DMS53 (cell line): ENCODE results near the gene CTSV.
"Not testable (repeated sequence)": the region's sequence is repeated elsewhere in the genome, so short reads cannot be mapped to it uniquely, and the experiment has no call there.

ENCODE experiments used
- DNase-seq: peaks from one replicate; lab custom pipeline; 2025; lab: John Stamatoyannopoulos, UW

The CTSV gene

GRCh38 chr9:97041898-97042297 lies 3.0 kb upstream of the CTSV start:
- no peak for DNase-seq

DNA sequence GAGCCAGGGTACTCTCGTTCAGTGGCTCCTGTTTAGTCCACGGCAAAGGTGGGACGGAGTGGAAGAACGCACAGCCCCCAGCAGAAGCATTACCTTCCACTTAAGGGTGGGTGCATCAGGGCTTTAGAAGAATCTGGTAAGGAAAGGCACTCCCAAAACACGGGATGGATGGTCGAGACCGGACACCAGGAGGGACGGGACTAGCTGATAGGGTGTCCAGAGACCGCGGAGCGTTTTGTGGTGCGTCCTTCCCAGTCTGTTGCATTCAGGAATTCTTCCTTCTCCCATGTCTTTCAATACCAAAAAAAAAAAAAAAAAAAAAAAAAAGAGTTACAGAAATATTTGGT lies 545 bp upstream of the CTSV start:
- DNase-seq = peak; percentile 69

DNA sequence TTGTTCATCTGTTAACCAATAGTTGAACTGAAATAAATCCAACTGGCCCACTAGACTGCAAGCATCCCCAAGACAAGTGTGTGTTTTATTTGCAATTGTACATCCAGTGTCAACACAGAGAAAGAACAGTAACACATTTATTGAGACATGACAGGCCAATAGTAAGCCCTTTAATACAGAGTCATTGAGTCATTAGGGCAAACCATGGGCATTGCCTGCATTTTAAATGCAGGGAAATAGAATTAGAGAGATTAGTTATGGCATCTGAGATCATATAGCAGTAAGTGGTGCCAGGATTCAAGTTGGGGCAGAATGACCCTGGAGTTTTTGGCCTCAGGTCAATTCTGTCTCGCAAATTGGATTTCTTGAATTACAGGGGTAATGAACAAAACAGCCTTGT lies 15.4 kb downstream of the CTSV start:
- not testable (repeated sequence) for DNase-seq

DNA sequence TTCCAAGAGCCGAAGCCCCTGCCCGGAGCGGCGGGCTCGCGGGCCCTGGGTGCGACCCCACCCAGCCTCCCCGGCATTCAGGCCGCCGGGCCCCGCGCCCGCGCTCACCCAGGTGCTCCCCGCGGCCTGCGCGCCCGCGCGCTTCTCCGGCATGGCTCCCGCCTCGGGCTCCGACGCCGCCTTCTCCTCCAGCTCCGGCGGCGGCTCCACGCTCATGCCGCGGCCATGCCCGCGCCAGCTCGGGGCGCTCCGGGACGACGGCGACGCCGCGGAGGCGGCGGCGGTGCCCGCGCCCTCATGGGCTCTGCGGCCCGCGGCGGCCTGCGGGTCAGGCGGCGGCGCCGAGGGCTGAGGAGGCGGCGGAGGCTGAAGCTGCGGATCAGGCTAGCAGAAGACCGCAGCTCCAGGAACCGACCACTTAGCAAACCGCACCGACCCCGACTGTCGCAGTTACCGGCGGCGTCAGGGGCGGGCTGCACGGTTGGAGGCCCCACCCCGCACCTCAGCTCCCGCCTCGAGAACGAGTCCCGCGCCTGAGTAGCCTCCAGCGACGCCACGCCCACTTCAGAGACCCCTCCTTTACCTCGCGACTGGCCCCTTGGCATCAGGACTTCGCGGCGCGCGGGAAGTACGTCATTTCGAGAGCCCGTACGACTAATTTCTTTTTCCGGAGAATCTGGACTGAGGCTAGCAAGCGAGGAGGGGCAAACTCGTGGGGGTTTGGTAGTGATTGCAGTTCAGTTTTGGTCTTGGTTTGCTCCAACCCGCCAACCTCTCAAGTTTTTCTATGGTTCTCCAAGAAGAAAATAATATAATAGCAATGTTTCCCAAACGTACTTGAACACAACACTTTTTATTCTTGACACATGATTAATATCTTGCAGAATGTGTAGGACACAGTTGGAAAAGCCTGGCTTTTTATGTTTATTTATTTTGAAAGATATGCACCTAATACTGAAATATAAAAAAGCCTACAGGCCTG lies 25.5 kb downstream of the CTSV start:
- DNase-seq = peak; percentile 77

GRCh38 chr9:97012617-97013016 lies 26.3 kb downstream of the CTSV start:
- peak; percentile 9 for DNase-seq

GRCh38 chr9:97002195-97002594 lies 36.7 kb downstream of the CTSV start:
- not testable (repeated sequence) for DNase-seq

- not testable (repeated sequence) for DNase-seq
These were observed 37.6 kb downstream of the CTSV start for GRCh38 chr9:97001338-97001737.

DNA sequence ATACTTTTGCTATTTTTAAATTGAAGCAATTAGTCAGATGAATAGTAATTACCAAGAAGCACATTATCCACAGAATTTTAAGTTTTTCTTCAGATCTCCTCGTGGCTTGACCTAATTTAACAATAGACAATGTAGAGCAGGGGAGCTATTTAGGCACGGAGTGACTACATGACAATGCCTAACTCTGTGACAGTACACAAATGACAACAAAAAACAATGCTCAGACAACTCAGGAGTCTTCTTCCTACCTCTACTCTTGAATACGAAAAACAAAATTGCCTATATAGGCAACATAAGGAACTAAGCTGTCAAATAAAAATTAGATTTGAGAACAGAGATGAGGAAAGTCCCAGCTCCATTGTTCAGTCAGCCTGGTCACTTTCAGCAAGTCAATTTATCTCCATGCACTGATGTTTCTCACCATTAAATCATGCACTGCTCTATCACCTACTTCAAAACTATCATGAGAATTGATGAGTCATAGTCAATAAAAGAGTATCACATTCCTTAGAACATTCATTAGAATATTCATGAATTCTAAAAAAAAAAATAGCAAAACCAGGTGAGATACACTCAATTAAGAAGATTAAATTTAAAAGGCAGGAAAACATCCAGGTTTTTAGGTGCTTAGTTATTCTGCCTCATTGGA lies 38.7 kb downstream of the CTSV start:
- DNase-seq = peak; percentile 3

DNA sequence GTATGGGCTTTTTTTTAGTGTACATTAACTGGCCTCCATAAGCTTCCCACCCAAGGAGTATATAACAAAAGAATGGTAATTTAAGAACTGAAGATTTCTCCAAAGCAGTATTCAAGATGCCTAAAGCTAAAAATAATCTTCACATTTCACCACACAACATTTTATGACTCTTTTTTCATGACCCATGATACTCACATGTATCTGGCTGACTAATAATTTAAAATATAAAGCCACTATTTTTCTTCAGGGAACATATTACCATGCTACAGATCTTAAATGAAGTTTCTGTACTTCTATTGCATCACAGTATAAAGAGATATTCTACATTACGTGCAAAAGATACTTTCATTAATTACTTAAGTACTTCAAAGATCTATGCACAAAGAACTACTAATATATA lies 39.2 kb downstream of the CTSV start:
- not testable (repeated sequence) for DNase-seq

DNA sequence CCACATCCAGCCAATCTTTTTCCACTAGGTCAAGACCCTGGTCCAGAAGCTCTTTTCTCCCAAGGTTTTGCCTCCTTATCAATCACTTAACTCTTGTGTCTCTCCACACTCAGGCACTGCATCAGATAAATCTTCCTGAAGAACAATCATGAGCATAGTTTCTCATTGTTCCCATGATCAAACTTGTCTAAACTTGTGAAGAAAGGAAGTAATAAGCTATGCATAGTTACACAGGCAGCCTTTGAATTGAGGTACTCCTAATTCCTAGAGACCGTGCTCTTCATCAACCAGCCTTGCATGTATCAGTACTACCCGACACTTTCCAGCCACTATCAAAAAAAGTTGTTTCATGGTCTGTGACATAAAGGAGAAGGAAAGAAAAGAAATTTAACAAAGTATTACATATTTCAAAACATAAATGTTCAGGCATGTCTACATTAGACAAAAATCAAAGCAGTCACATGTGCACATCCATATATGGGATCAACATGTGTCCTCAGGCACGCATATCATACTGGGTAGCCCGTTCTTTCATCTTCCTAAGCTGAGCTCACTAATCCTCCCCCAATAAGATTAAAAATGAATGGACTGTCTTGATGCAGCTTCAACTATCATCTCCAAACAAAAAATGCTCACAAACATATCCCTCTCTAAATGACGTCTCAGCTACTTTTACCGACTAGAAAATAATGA lies 41.8 kb downstream of the CTSV start:
- DNase-seq = not testable (repeated sequence)

GRCh38 chr9:96994531-96995016 lies 44.4 kb downstream of the CTSV start:
- not testable (repeated sequence) for DNase-seq

GRCh38 chr9:96992303-96992702 lies 46.6 kb downstream of the CTSV start:
- DNase-seq = not testable (repeated sequence)

- DNase-seq = not testable (repeated sequence)
These were observed 49.1 kb downstream of the CTSV start for GRCh38 chr9:96989747-96990318.

DNA sequence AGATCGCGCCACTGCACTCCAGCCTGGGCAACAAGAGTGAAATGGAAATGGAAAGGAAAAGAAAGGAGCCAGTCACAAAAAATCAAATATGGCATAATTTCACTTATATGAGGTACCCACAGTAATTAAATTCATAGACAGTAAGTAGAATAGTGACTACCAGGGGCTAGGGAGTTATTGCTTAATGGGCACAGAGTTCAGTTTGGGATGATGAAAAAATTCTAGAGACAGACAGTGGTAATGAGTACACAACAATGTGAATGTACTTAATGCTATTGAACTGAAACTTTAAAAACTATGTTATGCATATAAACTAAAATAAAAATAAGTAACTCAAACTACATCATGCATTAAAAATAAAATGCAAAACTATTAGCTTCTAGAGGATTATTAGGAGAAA lies 54.1 kb downstream of the CTSV start:
- DNase-seq = not testable (repeated sequence)

DNA sequence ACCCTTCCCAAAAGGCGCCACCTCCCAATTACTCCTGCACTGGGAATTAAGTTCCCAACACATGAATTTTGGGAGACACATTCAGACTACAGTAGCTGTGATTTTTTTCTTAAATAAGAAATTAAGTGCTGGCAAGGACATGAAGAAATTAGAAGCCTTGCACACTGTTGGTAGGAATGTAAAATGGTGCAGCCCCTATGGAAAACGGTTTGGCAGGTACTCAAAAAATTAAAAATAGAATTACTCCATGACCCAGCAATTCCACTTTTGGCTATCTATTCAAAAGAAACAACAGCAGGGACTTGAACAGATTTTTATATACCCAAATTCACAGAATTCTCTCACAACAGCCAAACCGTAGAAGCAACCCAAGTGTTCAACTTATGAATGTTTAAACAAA lies 54.8 kb downstream of the CTSV start:
- not testable (repeated sequence) for DNase-seq

DNA sequence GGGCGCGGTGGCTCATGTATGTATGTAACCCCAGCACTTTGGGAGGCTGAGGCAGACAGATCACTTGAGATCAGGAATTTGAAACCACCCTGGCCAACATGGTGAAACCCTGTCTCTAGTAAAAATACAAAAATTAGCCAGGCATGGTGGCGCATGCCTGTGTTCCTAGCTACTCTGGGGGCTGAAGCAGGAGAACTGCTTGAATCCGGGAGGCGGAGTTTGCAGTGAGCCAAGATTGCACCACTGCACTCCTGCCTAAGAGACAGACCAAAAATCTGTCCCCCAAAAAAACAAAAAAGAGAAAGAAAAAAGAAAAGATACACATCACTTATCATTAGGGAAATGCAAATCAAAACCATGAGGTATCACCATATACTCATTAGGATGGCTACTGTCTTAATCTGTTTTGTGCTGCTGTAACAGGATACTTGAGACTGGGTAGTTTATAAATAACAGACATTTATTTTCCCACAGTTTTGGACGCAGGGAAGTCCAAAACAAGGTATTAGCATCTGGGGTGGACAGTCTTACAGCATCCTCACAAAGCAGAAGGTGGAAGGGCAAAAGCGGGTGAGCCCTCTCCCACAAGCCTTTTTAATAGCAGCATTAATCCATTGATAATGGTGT lies 55.3 kb downstream of the CTSV start:
- DNase-seq = not testable (repeated sequence)
